ENCODE results near the gene NR6A1.

Gene NR6A1

DNA sequence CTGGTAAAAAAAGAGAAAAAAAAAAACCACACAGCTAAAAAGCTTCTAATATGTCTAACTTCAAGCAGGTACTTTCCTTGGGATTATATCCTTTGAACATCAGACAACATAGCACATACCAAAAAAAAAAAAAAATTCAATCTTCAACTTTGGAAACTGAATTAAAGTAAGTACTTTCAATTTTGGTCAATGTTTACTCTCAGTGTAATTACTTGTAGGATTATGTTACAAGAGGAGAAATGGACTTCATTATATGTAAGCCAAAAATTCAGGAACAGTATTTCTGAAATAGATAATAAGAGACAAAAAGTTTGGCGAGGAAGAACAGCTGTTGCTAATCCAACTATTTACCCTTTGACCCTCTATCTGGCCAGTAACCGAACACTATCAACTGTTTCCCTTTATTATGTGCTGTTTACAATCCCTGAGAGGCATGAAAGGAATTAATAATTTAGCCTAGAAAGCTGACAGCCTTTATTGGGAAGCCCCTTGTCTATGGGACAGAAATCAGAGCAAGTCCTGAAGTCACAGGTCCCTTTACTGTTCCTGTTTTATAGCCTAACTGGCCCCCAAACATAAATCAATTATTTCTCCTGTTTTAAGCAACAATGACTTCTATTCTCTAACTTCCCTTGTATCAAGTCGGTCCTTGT lies 46.6 kb downstream of the NR6A1 start:
- no peak for DNase-seq (ENCODE audit: low spot score)

GRCh38 chr9:124723352-124723751 lies 47.8 kb downstream of the NR6A1 start:
- no peak for DNase-seq (ENCODE audit: low spot score)

GRCh38 chr9:124721109-124721906 lies 49.8 kb downstream of the NR6A1 start:
- DNase-seq (ENCODE audit: low spot score): peak; percentile 48

GRCh38 chr9:124720429-124721108 lies 50.5 kb downstream of the NR6A1 start:
- no peak for DNase-seq (ENCODE audit: low spot score)

GRCh38 chr9:124718928-124719327 lies 52.2 kb downstream of the NR6A1 start:
- no peak for DNase-seq (ENCODE audit: low spot score)

GRCh38 chr9:124717597-124717996 lies 53.5 kb downstream of the NR6A1 start:
- DNase-seq (ENCODE audit: low spot score): no peak

DNA sequence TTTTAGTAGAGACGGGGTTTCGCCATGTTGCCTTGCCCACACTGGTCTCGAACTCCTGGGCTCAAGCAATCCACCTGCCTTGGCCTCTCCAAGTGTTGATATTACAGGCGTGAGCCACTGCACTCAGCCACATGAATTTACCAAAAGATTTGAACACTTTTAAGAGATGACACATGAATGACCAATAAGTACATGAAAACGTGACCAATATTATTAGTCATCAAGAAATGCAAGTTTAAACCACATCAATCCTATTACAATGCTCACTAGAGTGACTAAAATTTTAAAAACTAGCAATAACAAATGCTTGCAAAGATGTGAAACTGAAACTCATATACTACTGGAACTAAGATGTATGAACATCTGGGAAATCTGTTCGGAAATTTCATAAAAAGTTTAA lies 54.3 kb downstream of the NR6A1 start:
- peak; percentile 18 for DNase-seq (ENCODE audit: low spot score)

GRCh38 chr9:124710766-124711165 lies 60.3 kb downstream of the NR6A1 start:
- DNase-seq (ENCODE audit: low spot score): no peak

- no peak for DNase-seq (ENCODE audit: low spot score)
These were observed 61.8 kb downstream of the NR6A1 start for GRCh38 chr9:124709292-124709690.

DNA sequence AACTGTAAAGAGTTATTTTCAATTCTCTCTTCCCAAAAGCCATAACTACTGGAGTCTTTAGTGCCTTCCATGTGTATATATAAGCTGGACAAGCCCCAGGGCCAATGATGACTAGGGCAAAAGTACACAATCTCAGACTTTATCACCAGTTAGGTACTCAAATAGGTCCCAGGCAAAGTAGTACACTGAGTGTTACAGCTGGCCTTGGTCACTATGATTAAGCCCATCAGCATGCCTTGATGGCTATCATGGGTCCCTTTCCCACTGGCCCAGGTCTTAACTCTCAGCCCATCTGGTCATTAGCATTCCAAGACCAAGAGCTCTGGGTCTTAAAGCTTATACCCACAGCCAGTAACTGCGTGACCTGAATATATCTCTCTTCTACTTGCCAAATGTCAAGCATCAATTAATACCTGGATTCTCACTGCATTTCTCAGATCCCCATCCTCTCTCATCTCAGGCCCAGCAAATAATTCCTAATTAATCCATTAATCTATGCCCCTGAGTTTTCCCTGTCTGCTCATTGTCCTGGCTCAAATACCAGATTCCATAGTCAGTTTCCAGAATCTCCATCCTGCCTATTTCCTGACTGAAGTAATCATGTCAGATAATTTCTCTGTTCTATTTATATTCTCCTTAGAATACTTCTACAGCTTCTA lies 62.3 kb downstream of the NR6A1 start:
- peak; percentile 35 for DNase-seq (ENCODE audit: low spot score)

DNA sequence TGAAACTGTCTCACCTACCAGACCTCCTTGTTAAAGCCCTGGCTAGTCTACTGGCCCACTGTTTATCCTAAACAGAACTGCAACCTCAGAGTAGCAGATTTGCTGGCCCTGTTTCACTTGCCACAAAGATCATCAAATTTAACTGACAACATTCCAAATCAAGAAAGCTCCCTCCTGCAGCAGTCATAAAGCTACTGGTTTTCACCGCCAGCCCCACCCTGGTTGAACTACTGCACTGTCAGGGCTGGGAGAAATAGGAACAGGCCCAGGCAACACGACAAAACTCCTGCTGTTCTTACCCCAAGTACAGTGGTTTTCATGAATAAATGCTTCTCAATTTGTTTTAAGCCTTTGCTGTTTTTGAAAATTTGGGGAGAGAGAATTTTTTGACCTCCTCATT lies 63.0 kb downstream of the NR6A1 start:
- no peak for DNase-seq (ENCODE audit: low spot score)

DNA sequence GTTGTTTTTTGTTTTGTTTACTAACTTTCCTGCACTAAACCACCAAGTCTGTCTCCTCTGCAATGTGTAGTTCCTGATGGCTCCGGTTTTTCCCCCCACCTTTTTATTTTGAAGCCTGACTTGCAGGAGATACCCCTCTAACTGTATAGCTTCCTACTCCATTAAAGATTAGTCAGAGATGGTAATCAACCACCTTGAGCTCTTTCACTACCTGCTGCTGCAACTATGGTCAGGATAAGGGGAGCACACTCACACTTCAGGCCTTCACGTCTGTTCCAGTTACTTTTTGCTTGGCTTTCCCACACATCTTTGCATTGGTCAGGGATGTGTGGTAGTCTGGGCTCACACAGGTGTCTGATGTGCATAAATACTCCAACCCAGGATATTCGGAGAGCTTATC lies 63.4 kb downstream of the NR6A1 start:
- no peak for DNase-seq (ENCODE audit: low spot score)

DNA sequence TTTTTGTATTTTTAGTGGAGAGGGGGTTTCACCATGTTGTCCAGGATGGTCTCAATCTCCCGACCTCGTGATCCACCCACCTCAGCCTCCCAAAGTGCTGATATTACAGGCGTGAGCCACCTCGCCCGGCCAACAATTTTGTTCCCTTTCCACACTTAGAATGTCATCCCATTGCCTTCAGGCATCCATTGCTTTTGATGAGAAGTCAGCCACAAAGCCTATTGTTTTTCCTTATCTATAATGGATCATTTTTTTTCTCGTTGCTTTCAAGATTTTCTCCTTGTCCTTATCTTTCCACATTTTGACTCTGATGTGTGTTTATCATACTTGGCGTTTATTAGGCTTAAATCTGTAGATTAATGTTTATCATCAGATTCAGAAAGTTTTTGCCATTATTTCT lies 64.4 kb downstream of the NR6A1 start:
- DNase-seq (ENCODE audit: low spot score): no peak

GRCh38 chr9:124699575-124699974 lies 71.5 kb downstream of the NR6A1 start:
- DNase-seq (ENCODE audit: low spot score): no peak

DNA sequence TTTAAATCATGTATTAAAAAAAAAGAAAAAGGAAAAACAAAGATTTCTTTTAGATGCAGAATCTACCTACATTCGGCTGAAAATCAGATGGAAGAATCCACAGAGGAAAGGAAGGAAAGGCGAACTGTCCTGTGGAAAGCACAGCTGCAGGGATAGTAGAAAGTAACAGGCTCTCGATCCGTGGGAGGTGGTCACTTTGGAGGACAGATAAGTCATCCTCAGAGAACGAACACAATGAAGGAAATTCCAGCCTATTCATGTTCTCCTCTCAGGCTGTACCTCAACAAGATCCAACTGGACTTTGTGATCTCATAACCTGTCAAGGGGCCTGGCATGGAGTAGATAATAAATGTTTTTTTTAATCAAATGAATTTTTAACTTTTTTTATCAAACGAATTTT lies 72.8 kb downstream of the NR6A1 start:
- DNase-seq (ENCODE audit: low spot score): no peak

- no peak for DNase-seq (ENCODE audit: low spot score)
These were observed 73.5 kb downstream of the NR6A1 start for GRCh38 chr9:124697326-124698200.

DNA sequence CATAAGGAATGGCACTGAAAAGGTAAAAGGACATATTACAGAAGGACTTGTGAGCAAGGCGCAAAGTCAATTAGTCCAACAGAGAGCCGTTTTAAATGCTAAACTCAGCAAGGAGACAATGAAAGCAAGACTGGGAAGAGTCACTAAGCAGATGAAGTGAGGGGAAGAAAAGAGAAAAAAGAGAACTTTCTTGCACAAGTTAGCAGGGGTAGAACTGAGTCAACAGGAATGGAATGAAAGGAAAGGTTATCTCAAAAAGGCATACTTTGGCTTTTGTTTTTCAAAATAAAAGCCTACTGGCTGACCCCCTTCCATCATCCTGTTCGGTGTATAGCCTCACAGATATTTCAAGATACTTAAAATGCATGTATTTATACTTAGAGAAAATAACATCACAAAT lies 75.0 kb downstream of the NR6A1 start:
- DNase-seq (ENCODE audit: low spot score): peak; percentile 19

- no peak for DNase-seq (ENCODE audit: low spot score)
These were observed 75.7 kb downstream of the NR6A1 start for GRCh38 chr9:124695280-124695890.

DNA sequence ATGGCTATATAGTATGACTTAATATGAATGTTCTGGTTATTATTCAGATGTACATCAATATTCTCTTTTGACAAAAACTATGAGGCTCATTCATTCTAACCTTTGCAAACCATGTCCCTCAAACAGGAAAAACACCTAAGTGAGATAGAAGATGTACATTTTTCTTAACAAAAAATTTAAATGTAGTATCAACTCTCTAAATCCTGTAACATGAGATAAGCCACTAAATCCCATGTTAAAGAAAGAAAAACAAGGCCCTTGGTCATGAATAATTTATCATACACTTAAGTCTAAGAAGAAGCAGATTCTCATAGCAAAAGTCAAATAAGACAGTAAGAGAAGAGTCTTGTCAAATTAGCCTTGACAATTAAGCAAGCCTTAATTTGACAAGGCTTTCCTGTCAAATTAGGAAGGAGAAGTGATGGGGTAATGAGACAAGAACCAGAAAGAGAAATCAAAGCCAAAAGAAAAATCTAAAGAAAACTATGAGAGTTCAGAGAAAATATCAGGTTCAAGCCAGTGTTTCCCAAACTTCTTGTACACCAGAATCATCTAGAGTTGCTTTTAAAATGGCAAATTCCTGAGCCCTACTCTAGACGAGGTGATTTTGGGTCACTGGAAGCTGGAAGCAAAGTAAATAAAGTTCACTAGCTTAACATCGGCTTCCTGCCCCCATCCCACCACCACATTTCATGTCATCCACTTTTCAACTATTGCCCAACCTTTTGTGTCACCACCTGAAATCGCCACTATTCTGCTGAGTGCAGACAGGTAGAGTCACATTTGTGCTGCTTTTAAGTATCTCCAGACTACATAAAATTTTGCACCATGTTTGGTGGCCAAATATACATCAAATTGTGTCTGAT lies 76.5 kb downstream of the NR6A1 start:
- DNase-seq (ENCODE audit: low spot score): no peak

DNA sequence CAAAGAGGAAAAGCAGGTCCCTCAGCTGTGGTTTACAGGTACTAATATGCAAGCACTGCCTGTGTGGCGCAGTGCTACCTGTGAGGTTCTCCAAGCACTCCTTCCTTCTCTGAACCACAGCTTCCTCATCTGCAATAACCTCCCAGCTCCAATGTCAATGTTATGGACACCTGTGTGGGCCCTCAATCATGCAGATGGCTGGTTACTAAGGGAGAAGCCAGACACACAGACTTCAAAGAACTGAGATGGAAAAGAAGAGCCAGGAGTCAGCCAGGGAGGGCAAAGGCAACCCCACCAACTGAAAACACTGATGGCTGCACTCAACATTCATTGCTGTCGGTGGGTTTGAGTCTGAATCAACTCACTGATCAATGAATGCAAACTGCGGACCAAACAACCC lies 77.7 kb downstream of the NR6A1 start:
- no peak for DNase-seq (ENCODE audit: low spot score)
